Trophoblast cell (in vitro differentiated cells and primary cell): ENCODE results near the gene HOXA1.

Source experiments
- DNase-seq, 2 donors: peaks; one replicate each; pipeline ENCODE4 v3.0.0-alpha.2; 2016
- H2AFZ ChIP-seq: 2 replicates; pipeline ENCODE4 v1.6.1; 2013; ENCODE audit warnings: low read length, moderate library complexity, mild to moderate bottlenecking; ENCODE audit not compliant: insufficient read depth, poor library complexity
- H2AK5ac ChIP-seq: 2 replicates; pipeline ENCODE4 v1.6.1; 2013; ENCODE audit warnings: mild to moderate bottlenecking, low read length
- H2BK120ac ChIP-seq: 2 replicates; pipeline ENCODE4 v1.6.1; 2013; ENCODE audit warnings: low read length, mild to moderate bottlenecking, moderate library complexity; ENCODE audit not compliant: insufficient read depth, poor library complexity
- H2BK12ac ChIP-seq: 2 replicates; pipeline ENCODE4 v1.6.1; 2013; ENCODE audit warnings: mild to moderate bottlenecking, low read length, moderate library complexity
- H2BK5ac ChIP-seq: 2 replicates; pipeline ENCODE4 v1.6.1; 2013; ENCODE audit warnings: low read length, low read depth, moderate library complexity, mild to moderate bottlenecking; ENCODE audit not compliant: poor library complexity
- H3K14ac ChIP-seq: 2 replicates; pipeline ENCODE4 v1.6.1; 2013; ENCODE audit warnings: mild to moderate bottlenecking, low read length
- H3K18ac ChIP-seq: 2 replicates; pipeline ENCODE4 v1.6.1; 2013; ENCODE audit warnings: mild to moderate bottlenecking, low read length
- H3K23ac ChIP-seq: 2 replicates; pipeline ENCODE4 v1.6.1; 2013; ENCODE audit warnings: low read length
- H3K27ac ChIP-seq: 2 replicates; pipeline ENCODE4 v1.5.1; 2013; ENCODE audit warnings: low read depth, mild to moderate bottlenecking, inconsistent platforms, low read length, moderate library complexity
- H3K27me3 ChIP-seq: 2 replicates; pipeline ENCODE4 v1.6.1; 2013; ENCODE audit warnings: inconsistent platforms, mild to moderate bottlenecking, low read length, moderate library complexity; ENCODE audit not compliant: insufficient read depth
- H3K36me3 ChIP-seq, 2 experiments: 1 replicate in 1 of 2; 2 replicates in 1 of 2; pipeline ENCODE4 v1.6.1; 2013; ENCODE audit warnings: low read length in 2 of 2, mild to moderate bottlenecking in 2 of 2, moderate library complexity in 1 of 2; ENCODE audit not compliant: insufficient read depth in 2 of 2, control insufficient read depth in 1 of 2
- H3K4ac ChIP-seq: 2 replicates; pipeline ENCODE4 v1.6.1; 2013; ENCODE audit warnings: low read depth, mild to moderate bottlenecking, low read length, moderate library complexity
- H3K4me1 ChIP-seq, 2 experiments: 1 replicate in 1 of 2; 2 replicates in 1 of 2; pipeline ENCODE4 v1.6.1; 2013; ENCODE audit warnings: low read length in 2 of 2, mild to moderate bottlenecking in 2 of 2, moderate library complexity in 1 of 2; ENCODE audit not compliant: insufficient read depth in 2 of 2, control insufficient read depth in 1 of 2
- H3K4me2 ChIP-seq: 2 replicates; pipeline ENCODE4 v1.6.1; 2013; ENCODE audit warnings: inconsistent platforms, mild to moderate bottlenecking, low read length, moderate library complexity
- H3K4me3 ChIP-seq: 2 replicates; pipeline ENCODE4 v1.5.1; 2013; ENCODE audit warnings: mild to moderate bottlenecking, low read depth, low read length, inconsistent platforms
- H3K79me1 ChIP-seq: one replicate; pipeline ENCODE4 v1.6.1; 2013; ENCODE audit warnings: low read length
- H3K79me2 ChIP-seq: 2 replicates; pipeline ENCODE4 v1.6.1; 2013; ENCODE audit warnings: low read length, mild to moderate bottlenecking; ENCODE audit not compliant: control insufficient read depth, insufficient read depth, poor library complexity
- H3K9ac ChIP-seq: 2 replicates; pipeline ENCODE4 v1.6.1; 2013; ENCODE audit warnings: mild to moderate bottlenecking, low read length
- H3K9me3 ChIP-seq: 2 replicates; pipeline ENCODE4 v1.6.1; 2013; ENCODE audit warnings: low read depth, mild to moderate bottlenecking, control low read depth, inconsistent platforms, low read length; ENCODE audit not compliant: insufficient read depth
- H4K12ac ChIP-seq: 2 replicates; pipeline ENCODE4 v1.6.1; 2013; ENCODE audit warnings: low read depth, mild to moderate bottlenecking, low read length, moderate library complexity
- H4K8ac ChIP-seq: 2 replicates; pipeline ENCODE4 v1.6.1; 2013; ENCODE audit warnings: low read depth, mild to moderate bottlenecking, low read length, moderate library complexity
- H4K91ac ChIP-seq: one replicate; pipeline ENCODE4 v1.6.1; 2013; ENCODE audit warnings: low read depth, mild to moderate bottlenecking, low read length, moderate library complexity
- WGBS: extraction: QIAGEN DNeasy Blood & Tissue Kit; methylation state at CpG from one replicate; pipeline ENCODE4 v1.1.7; 2013; ENCODE audit warnings: missing lambda C conversion rate; ENCODE audit not compliant: insufficient read length, insufficient coverage; ENCODE audit errors: extremely low coverage; 5-methylcytosine and 5-hydroxymethylcytosine counted together

Gene HOXA1

DNA sequence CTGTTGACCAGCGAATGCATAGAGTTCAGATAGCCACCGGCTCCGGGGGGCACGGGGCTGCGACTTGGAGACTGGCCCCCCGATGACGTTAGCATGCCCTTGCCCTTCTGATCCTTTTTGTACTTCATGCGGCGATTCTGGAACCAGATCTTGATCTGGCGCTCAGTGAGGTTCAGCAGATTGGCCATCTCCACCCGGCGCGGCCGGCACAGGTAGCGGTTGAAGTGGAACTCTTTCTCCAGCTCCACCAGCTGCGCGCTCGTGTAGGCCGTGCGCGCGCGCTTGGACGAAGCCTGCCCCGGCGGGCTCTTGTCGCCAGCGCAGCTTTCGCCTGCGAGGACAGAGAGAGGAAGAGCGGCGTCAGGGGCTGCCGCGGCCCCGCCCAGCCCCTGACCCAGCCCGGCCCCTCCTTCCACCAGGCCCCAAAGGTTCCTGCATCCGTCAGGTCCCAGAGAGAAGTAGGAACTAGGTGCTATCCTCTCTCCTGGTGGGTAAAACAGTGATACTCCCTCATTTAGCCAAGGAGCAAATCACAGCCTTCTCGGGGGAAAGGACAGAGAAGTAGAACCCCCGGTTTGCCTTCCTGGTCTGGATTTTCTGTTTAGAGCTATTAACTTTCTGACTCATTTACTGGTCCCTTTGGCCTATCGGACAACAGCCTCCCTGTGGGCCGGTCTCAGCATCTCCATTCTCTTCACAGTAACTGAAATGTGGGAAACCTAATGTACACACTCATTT, 12.8 kb upstream of the HOXA1 start:
- no peak overlapping the region for H3K4ac ChIP-seq
- peaks cover 84% of the 10 kb centered on the region for H3K27me3 ChIP-seq
- H3K9me3 ChIP-seq, result peaks cover 14% of the 10 kb centered on the region
- peaks cover 5 to 7% of the 10 kb centered on the region in 2 experiments for H3K4me1 ChIP-seq
- H3K36me3 ChIP-seq, result no peaks in the 10 kb centered on the region
- H2BK5ac ChIP-seq, result no peak overlapping the region
- peak overlapping the region; percentile 15 for H3K4me2 ChIP-seq
- no peak overlapping the region for H2BK12ac ChIP-seq
- H3K23ac ChIP-seq, result no peak overlapping the region
- no peak overlapping the region for H4K12ac ChIP-seq
- no peak overlapping the region for H2AK5ac ChIP-seq
- H3K14ac ChIP-seq, result no peak overlapping the region
- H3K27ac ChIP-seq, result no peak overlapping the region
- no peak overlapping the region for H3K9ac ChIP-seq
- no peak overlapping the region for H4K8ac ChIP-seq
- H4K91ac ChIP-seq, result no peak overlapping the region
- no peak overlapping the region for H3K18ac ChIP-seq
- WGBS, result no CpG with 5 or more reads among the region's 41 CpGs
- H3K79me2 ChIP-seq, result no peaks in the 10 kb centered on the region
- DNase-seq, result no peak
- no peaks in the 10 kb centered on the region for H3K79me1 ChIP-seq
- no peak overlapping the region for H2BK120ac ChIP-seq
- no peak overlapping the region for H3K4me3 ChIP-seq
- no peak overlapping the region for H2AFZ ChIP-seq

GRCh38 chr7:27107391-27108381, 11.9 kb upstream of the HOXA1 start:
- Histone ChIP-seq H2BK120ac (no peak overlapping the region), H3K79me2 (no peaks in the 10 kb centered on the region), H3K9ac (no peak overlapping the region), H3K9me3 (peaks cover 16% of the 10 kb centered on the region), H2AK5ac (no peak overlapping the region), H3K4me3 (no peak overlapping the region), H4K8ac (no peak overlapping the region), H3K27me3 (peaks cover 83% of the 10 kb centered on the region), H3K18ac (no peak overlapping the region), H3K4me1 (peaks cover 5 to 7% of the 10 kb centered on the region in 2 experiments), H3K4me2 (no peak overlapping the region), H3K36me3 (no peaks in the 10 kb centered on the region), H4K12ac (no peak overlapping the region), H3K4ac (no peak overlapping the region), H3K14ac (no peak overlapping the region), H2AFZ (no peak overlapping the region), H3K79me1 (no peaks in the 10 kb centered on the region), H2BK5ac (no peak overlapping the region), H3K27ac (no peak overlapping the region), H4K91ac (no peak overlapping the region), H3K23ac (no peak overlapping the region), H2BK12ac (no peak overlapping the region)
- no CpG with 5 or more reads among the region's 47 CpGs for WGBS
- no peak for DNase-seq

GRCh38 chr7:27106901-27107240, 11.1 kb upstream of the HOXA1 start:
- peaks cover 6 to 7% of the 10 kb centered on the region in 2 experiments for H3K4me1 ChIP-seq
- H2AK5ac ChIP-seq, result no peak overlapping the region
- no peaks in the 10 kb centered on the region for H3K36me3 ChIP-seq
- DNase-seq, result no peak
- H2AFZ ChIP-seq, result no peak overlapping the region
- H3K27ac ChIP-seq, result no peak overlapping the region
- no peak overlapping the region for H4K12ac ChIP-seq
- no CpG with 5 or more reads among the region's 14 CpGs for WGBS
- H4K8ac ChIP-seq, result no peak overlapping the region
- H2BK12ac ChIP-seq, result no peak overlapping the region
- H4K91ac ChIP-seq, result no peak overlapping the region
- no peak overlapping the region for H3K4ac ChIP-seq
- H2BK5ac ChIP-seq, result no peak overlapping the region
- H3K4me3 ChIP-seq, result no peak overlapping the region
- H3K4me2 ChIP-seq, result peak overlapping the region; percentile 23
- no peak overlapping the region for H3K14ac ChIP-seq
- H3K9me3 ChIP-seq, result peaks cover 17% of the 10 kb centered on the region
- H2BK120ac ChIP-seq, result no peak overlapping the region
- H3K79me2 ChIP-seq, result no peaks in the 10 kb centered on the region
- no peak overlapping the region for H3K9ac ChIP-seq
- no peak overlapping the region for H3K23ac ChIP-seq
- H3K79me1 ChIP-seq, result no peaks in the 10 kb centered on the region
- H3K27me3 ChIP-seq, result peaks cover 91% of the 10 kb centered on the region
- no peak overlapping the region for H3K18ac ChIP-seq

DNA sequence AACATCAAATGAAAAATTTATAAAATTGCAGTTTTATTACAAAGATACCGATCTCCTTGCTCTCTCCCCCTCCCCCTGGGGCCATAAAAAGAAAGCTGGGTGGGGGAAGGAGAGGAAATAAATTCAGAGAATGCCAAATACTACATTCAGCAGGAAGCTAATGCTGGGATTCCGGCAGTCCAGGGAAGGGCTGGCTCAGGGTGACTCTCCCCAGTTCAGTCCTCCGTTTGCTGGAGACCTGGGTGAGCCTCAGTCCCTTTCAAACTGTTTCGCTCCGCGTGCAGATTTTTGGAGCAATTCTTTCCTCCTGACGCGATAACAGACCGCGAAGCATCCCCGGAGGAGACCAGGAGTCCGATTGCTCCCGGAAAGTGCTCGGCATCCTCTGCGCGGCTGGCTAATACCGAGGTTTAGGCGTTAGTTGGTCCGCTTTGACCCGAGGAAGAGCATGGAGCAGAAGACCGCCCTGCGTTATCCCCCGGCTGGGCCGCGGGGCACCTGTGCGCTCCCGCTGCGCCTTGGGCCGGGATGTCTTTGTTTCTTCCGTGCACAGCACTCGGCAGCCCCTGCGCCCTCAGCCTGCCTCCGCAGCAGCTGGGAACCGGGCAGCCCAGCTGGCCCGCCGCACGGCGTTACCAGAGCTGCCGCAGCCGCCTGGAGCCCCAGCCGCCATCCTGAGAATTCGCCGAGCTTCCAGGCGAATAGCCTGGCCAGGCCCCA, 10.5 kb upstream of the HOXA1 start:
- no peak overlapping the region for H2BK120ac ChIP-seq
- no peaks in the 10 kb centered on the region for H3K79me2 ChIP-seq
- no peak overlapping the region for H3K18ac ChIP-seq
- no peak overlapping the region for H3K9ac ChIP-seq
- no peak overlapping the region for H3K4me3 ChIP-seq
- H2AFZ ChIP-seq, result no peak overlapping the region
- H4K12ac ChIP-seq, result no peak overlapping the region
- H3K4me2 ChIP-seq, result peak overlapping the region; percentile 23
- no peak overlapping the region for H3K27ac ChIP-seq
- no peaks in the 10 kb centered on the region for H3K79me1 ChIP-seq
- DNase-seq, result peak in 1 of 2 donors; percentile 48
- no peak overlapping the region for H4K91ac ChIP-seq
- H3K27me3 ChIP-seq, result peaks cover 92% of the 10 kb centered on the region
- WGBS, result no CpG with 5 or more reads among the region's 44 CpGs
- no peak overlapping the region for H4K8ac ChIP-seq
- H3K9me3 ChIP-seq, result peaks cover 18% of the 10 kb centered on the region
- H2BK12ac ChIP-seq, result no peak overlapping the region
- H3K4ac ChIP-seq, result no peak overlapping the region
- H3K4me1 ChIP-seq, result peaks cover 6 to 7% of the 10 kb centered on the region in 2 experiments
- H3K36me3 ChIP-seq, result no peaks in the 10 kb centered on the region
- H3K14ac ChIP-seq, result no peak overlapping the region
- H2AK5ac ChIP-seq, result no peak overlapping the region
- no peak overlapping the region for H2BK5ac ChIP-seq
- no peak overlapping the region for H3K23ac ChIP-seq
